GM19452 (cell line): ENCODE results near the gene RASGRF1.
"Not testable (repeated sequence)": the region's sequence is repeated elsewhere in the genome, so short reads cannot be mapped to it uniquely, and the experiment has no call there.

ENCODE experiments used
- ATAC-seq: cut with Tn5 transposase; IDR thresholded peaks from one replicate; pipeline ENCODE4 v1.9.1; 2021; ENCODE audit not compliant: unreplicated experiment

RASGRF1 gene

GRCh38 chr15:79090487-79091203, at the start of gene RASGRF1:
Gene RASGRF1, minus strand, starts transcription at chr15:79090780. Its CDS starts 282 bp downstream, at chr15:79090498.
- no peak for ATAC-seq

GRCh38 chr15:79136434-79137046, 46.0 kb upstream of the RASGRF1 start:
- ATAC-seq: no peak

GRCh38 chr15:79133309-79133708, 42.7 kb upstream of the RASGRF1 start:
- no peak for ATAC-seq

GRCh38 chr15:79132770-79133169, 42.2 kb upstream of the RASGRF1 start:
- ATAC-seq: no peak

- ATAC-seq: no peak
These were observed 41.8 kb upstream of the RASGRF1 start for GRCh38 chr15:79132361-79132760.

- no peak for ATAC-seq
These were observed 40.1 kb upstream of the RASGRF1 start for GRCh38 chr15:79130535-79131130.

- ATAC-seq: no peak
These were observed 38.7 kb upstream of the RASGRF1 start for GRCh38 chr15:79129235-79129634.

- ATAC-seq: no peak
These were observed 38.0 kb upstream of the RASGRF1 start for GRCh38 chr15:79128556-79128955.

GRCh38 chr15:79124388-79124787, 33.8 kb upstream of the RASGRF1 start:
- ATAC-seq: no peak

GRCh38 chr15:79122991-79123390, 32.4 kb upstream of the RASGRF1 start:
- ATAC-seq: no peak

- ATAC-seq: no peak
These were observed 31.8 kb upstream of the RASGRF1 start for GRCh38 chr15:79122391-79122790.

- no peak for ATAC-seq
These were observed 31.0 kb upstream of the RASGRF1 start for GRCh38 chr15:79121571-79121970.

GRCh38 chr15:79117442-79118204, 27.0 kb upstream of the RASGRF1 start:
- ATAC-seq: no peak

GRCh38 chr15:79116771-79117170, 26.2 kb upstream of the RASGRF1 start:
- no peak for ATAC-seq

- no peak for ATAC-seq
These were observed 25.5 kb upstream of the RASGRF1 start for GRCh38 chr15:79115986-79116665.

- no peak for ATAC-seq
These were observed 23.3 kb upstream of the RASGRF1 start for GRCh38 chr15:79113831-79114230.

GRCh38 chr15:79111404-79111803, 20.8 kb upstream of the RASGRF1 start:
- not testable (repeated sequence) for ATAC-seq

GRCh38 chr15:79105141-79105540, 14.6 kb upstream of the RASGRF1 start:
- ATAC-seq: no peak

GRCh38 chr15:79102595-79102994, 12.0 kb upstream of the RASGRF1 start:
- no peak for ATAC-seq

GRCh38 chr15:79101866-79102581, 11.4 kb upstream of the RASGRF1 start:
- no peak for ATAC-seq
